Sigmoid colon (tissue), 3 donors: ENCODE data around the gene CALCA.

Experiments used
- CTCF ChIP-seq, 4 experiments: fragments of 450-650 bp in 3 of 4; fragments of 200-600 bp in 1 of 4; IDR thresholded peaks; one replicate each; pipeline ENCODE4 v1.5.1; 2016 to 2019; ENCODE audit warnings: antibody characterized with exemption in 4 of 4, mild to moderate bottlenecking in 3 of 4, moderate library complexity in 2 of 4
- POLR2A ChIP-seq, 2 donors: fragments of 450-650 bp; IDR thresholded peaks; one replicate each; pipeline ENCODE4 v1.6.1; 2016; ENCODE audit warnings: antibody characterized with exemption in 2 of 2, mild to moderate bottlenecking in 2 of 2, moderate library complexity in 2 of 2

GRCh38 chr11:14932447-14932846 is 39.7 kb downstream of the CALCA start:
- TF ChIP-seq CTCF (IDR thresholded peaks at IDR 0.05) = no peak
- TF ChIP-seq POLR2A (IDR thresholded peaks at IDR 0.05) = no peak
